ENCODE data around the gene DGLUCY.
"Not testable (repeated sequence)": the region's sequence is repeated elsewhere in the genome, so short reads cannot be mapped to it uniquely, and the experiment has no call there.

Gene DGLUCY

DNA sequence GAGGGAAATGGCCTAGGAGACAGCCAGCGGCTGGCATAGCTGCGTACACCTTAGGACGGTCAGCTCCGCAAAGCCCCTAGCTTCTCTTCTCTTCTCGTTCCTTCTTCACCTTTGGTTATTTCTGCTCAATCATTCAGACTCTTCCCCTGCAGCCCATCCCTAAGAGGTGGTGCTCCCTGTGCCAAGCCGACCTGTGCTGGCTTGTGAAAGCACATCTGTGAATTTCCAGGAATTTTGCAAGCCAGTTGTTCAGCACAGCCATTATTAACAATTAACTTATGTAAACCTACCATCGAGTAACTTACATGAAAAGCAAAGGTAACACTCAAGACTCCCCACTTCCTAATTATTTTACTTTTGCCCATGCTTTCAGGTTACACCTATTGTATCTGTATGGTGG lies 151.5 kb downstream of the DGLUCY start:
- DNase-seq, result no peak

DNA sequence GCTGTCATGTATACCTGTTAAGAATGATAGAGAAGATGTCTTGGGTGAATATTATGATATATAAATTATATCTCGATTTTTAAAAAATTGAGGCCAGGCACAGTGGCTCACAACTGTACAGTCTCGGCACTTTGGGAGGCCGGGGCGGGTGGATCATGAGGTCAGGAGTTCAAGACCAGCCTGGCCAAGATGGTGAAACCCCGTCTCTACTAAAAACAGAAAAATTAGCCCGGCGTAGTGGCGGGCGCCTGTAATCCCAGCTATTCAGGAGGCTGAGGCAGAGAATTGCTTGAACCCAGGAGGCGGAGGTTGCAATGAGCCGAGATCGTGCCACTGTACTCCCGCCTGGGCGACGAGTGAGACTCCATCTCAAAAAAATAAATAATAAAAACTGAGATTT lies 152.4 kb downstream of the DGLUCY start:
- DNase-seq, result not testable (repeated sequence)

DNA sequence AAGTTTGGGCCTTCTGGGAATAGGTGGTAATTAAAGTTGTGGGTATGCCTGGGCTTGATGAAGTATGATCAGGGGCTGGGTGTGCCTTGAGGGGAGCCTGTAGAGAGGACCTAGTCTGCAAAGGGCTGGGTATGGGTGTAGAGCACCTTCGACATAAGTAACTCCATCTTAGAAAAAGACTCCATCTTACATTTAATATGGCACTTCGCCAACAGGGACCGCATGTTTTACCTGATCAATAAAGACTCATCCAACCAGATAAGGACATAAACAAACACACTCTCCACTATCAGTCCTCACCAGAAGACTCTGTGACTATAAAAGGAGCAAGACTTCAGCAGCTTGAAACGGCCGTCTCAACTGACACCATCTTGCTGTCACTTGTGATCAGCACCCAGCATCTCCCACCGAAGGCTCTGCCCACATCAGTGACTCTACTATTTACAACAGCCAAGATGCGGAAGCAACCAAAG lies 154.1 kb downstream of the DGLUCY start:
- DNase-seq, result no peak

DNA sequence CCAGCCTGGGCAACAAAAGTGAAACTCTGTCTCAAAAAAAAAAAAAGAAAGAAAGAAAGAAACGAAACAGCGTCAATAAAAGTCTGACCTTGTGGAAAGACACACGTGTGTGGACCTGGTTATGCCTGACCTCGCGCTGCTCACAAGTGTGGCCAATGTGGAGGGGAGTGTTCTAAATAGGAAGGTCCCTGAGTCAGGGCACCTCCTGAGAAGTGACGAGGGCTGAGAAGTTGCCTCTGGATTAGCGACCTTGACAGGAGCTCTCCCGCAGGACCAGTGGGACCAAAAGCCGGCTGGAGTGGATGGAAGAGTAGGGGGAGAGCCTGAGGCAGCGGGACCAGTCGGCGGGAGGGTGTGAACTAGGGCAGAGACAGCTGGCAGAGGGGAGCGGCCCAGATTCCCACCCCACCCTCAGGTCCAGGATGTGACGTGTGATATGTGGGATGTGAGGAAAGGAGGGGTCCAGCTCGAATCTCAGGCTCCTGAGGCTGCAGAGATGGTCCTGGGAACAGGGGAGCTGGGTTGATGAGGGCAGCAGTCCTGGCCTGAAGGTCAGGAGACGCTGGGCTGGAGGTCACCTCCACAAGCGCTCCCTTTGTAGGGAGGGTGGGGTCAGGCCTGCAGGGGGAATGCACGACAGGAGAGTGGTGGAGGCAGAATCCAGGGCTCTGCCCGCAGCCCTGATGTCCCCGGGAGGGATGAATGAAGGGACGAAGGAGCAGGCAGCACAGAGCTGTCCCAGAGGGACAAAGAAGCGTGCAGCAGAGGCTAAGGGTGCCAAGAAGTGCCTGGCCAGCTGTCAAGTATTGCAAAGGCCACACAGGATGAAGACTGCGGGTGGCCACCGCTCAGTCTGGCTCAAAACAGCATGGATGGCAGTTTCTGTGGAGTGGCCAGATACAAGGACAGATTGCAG lies 155.5 kb downstream of the DGLUCY start:
- no peak for DNase-seq

DNA sequence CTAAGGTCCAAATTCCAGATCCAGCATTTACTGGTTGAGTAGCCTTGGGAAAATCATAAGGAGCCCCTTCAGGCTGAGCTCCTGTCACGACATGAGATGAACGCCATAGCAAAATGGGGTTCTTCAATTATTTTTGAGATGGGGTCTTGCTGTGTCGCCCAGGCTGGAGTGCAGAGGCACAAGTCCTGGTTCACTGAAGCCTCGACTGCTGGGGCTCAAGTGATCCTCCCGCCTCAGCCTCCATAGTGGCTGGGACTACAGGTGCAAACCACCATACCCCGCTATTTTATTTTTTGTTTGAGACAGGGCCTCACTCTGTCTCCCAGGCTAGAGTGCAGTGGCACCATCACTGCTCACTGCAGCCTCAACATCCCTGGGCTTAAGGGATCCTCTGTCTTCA lies 156.3 kb downstream of the DGLUCY start:
- DNase-seq, result no peak

DNA sequence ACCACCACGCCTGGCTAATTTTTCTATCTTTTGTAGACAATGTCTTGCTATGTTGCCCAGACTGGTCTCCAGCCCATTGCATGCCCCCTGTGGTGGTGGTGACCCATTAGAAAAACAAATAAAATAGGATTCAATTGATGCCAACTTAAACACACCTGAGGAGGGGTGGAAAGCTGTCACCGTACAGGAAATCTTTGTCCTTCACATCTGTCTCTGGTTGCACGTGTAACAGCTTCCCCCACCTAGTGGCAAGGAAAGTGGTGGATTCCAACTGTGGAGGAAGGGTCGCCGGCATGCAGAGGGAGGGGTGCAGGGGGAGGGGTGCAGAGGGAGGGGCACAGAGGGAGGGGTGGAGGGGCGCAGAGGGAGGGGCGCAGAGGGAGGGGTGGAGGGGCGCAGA lies 156.7 kb downstream of the DGLUCY start:
- no peak for DNase-seq

DNA sequence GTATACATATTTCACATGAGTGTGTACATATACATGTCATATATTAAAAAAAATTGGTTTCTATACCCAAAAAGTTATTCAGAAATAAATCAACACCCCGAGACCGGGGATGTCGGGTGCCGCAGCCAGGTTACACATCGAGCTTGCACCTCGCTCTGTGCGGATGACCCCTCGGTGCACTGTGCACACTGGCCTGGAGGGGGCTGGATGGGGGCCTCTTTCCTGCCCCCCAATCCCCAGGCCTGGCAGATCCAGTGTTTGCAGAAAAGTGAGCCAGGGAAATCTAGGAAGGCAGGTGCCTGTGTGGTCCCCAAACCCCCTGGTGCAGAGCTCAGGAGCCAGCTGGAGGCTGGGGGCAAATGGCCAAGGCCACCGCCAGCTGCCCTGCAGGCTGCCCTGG lies 157.8 kb downstream of the DGLUCY start:
- no peak for DNase-seq

DNA sequence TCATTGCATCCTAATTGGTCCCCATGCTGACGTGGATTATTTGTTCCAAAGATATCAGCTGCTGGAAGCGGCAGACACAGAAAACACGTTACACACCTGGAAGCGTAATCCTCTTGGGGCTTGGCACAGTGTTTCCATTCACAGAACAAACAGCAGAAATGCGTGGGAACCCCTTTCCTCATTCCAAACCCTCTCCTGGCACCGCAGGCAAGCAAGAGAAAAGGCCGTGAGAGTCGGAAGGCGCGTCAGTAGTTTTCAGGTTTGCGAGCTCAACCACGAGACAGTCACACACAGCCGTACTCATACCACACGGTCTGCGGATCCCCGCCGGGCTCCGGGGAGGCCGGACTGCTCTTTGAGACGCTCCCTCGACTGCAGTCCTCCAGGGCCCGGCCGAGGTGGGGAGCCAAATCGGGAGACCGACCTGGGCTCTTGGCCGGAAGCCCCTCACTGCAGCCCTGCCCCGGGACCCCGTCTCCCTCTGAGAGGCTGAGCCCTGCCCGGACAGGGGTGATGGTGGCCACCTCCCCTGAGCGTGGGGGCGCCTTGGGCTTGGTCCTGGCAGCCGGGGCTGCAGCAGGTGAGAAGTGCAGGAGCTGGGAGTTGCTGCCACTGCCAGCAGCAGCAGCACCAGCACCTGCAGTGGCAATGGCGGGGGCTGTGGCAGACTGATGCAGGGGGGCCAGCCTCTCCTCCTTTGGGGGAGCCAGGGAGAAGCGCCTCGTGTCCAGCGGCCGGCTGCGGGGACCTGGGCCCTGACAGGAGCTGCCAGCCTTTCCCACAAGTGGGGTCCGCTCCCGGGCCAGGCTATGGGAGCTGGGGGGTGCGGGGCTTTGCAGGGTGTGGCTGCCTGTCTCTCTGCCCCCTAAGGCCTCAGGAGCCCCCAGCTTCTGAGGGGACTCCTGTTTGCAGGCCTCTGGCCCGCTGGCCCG lies 158.7 kb downstream of the DGLUCY start:
- DNase-seq, result no peak

DNA sequence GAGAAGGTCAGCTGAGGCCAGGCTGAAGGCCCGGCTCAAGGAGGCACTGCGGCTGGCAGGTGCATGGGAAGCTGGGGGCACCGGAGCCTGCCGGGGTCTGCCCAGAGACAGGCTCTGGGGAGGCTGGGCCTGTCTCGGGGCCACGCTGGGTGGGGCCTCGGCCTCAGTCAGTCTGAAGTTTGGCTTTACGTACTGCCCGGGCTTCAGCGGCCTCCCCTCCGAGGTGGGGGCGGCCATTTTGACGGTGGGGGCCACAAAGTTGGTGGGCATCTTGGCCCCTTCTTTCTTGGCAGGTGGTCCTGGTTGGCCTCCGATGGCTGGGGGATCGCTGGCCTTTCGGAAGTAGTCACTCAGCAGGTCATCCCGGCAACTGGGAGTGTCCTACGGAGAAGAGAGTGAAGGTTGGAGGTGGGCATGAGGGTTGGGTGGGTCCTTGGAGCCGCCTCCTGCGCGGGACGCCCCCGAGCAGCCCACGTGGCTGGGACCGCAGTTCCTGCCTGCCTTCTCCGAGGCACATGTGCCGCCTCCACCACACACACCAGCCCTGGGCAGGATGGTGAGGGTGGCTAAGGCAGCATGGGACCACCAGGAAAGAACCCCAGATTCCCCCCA lies 159.5 kb downstream of the DGLUCY start:
- no peak for DNase-seq

DNA sequence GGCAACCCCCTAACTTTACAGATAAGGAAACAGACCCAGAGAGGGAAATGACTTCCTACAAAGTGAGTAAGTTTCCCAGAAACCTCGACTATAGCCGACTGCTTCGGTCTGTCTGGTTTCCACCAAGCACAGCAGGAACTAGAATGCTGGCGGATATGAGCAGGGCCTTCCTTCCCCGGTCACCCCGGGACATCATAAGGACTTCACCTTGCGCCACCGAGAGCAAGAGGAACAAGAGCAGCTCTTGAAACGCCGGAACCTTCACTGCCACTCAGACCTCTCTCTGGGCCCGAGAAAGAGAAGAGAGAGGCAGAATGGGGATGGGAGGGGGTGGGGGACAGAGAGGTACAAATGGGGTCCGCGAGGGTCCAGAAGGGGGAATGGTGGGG lies 160.0 kb downstream of the DGLUCY start:
- DNase-seq, result no peak

DNA sequence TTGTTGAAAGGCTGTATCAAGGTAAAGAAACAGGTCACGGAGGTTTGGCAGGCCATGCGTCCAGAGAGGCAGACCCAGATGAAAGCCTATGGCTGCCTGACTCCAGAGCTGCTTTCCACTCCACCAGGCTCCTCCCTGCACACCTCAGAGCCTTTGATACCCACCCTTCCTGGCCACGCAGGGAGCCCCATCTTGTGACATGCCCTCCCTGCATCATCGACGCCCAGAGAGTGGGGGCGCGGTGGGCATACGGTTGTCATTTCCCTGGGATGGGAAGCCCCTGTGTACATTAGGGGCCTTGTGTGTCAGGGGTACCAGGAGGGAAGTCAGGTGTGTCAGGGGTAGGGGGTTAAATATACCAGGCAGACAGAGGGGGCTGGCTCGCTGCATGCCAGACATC lies 160.9 kb downstream of the DGLUCY start:
- DNase-seq, result no peak
